Activated T-helper 2 cell treated with anti-CD3 and anti-CD28 coated beads, Interferon-gamma antibody, Interleukin-2, Interleukin-4, amounts not matched to agents 10 μg/mL and 5 μg/mL and 100 μg/mL, durations not matched to agents 14 hours and 24 hours and 36 hours (primary cell): ENCODE measurements around the gene DGKA. TPM values are rescaled to one million over a fixed set of nuclear protein-coding genes. Genes with fewer than 3 reads are reported as not detected.
A peak's percentile ranks its signal among the peaks of the same experiment; 100 is the strongest.
"Not testable (repeated sequence)": the region's sequence is repeated elsewhere in the genome, so short reads cannot be mapped to it uniquely, and the experiment has no call there.

ENCODE experiments used
- DNase-seq: peaks from one replicate; pipeline ENCODE4 v3.0.0; 2021; ENCODE audit warnings: low spot score
- H3K27ac Mint-ChIP-seq: one replicate; pipeline ENCODE4 v1.8.0; 2021; ENCODE audit warnings: mixed read lengths
- H3K27me3 Mint-ChIP-seq: one replicate; pipeline ENCODE4 v1.8.0; 2021; ENCODE audit warnings: low read depth, mixed read lengths
- H3K36me3 Mint-ChIP-seq: one replicate; pipeline ENCODE4 v1.8.0; 2021; ENCODE audit warnings: low read depth, mixed read lengths
- H3K4me1 Mint-ChIP-seq: one replicate; pipeline ENCODE4 v1.8.0; 2021; ENCODE audit warnings: low read depth, mixed read lengths
- H3K4me3 Mint-ChIP-seq: one replicate; pipeline ENCODE4 v1.8.0; 2021; ENCODE audit warnings: low read depth, mild to moderate bottlenecking, moderate library complexity, mixed read lengths
- H3K9me3 Mint-ChIP-seq: one replicate; pipeline ENCODE4 v1.8.0; 2021; ENCODE audit warnings: mixed read lengths
- intact Hi-C: fragments of 100-400 bp; cut with micrococcal nuclease; formaldehyde crosslinking; loops from one replicate; pipeline ENCODE4 v1.15.1; 2023
- total RNA-seq: library from RNA; stranded (reverse); gene quantifications from 2 replicates; pipeline ENCODE4 v1.2.3, GENCODE V29; 2022

Gene DGKA
- total RNA-seq, 1 donor from 2014 or later: 218 TPM

DNA sequence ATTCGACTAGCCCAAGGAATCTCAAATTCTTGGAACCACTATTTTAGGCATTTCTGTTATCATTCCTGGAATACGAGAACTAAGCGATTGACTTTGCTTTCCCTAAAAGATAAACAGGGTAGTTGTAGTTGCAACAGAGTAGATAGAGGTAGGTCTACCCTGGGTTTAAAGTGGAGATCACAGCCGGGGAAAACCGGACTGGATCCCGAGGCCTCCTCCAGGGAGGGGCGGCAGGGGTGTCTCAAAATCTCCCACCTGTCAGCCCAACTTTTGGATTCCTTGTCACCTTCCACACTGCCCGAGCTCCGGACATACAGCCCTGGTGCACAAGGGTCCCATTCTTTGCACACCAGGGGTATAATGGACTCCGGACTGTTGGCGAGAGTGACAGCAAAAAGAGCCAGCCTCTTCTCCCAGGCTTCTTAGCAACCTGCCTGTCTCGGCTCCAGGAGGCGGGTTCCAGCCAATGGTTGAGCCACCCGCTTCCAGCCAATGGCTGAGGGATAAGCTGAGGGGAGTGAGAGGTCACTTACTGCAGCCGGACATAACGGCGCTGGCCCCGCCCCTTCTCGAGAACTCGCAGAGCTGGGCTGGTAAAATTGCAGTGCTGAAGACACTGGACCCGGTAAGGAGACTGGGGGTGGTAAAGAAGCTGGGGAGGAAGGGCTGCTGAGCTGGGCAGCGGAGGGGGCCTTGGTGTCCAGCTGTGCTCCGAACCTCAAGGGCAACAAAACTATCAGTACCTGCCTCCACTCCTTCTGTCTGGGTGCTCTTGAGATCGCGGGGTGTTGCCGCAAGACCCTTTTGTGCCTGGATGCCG is 66.0 kb downstream of the DGKA start, which contains the start of gene SUOX:
SUOX (plus strand) TSS at position 562 of the 820 bp plus-strand sequence. CDS start 4,946 bp downstream, outside the sequence.
- Mint-ChIP-seq H3K9me3 (no peaks in the 10 kb centered on the region), H3K4me3 (peak within 1 kb of the TSS; percentile 84), H3K27ac (peak within 1 kb of the TSS; percentile 46), H3K4me1 (peaks cover 24% of the 10 kb centered on the region), H3K36me3 (peaks cover 28% of the 10 kb centered on the region), H3K27me3 (no peaks in the 10 kb centered on the region)
- peak; percentile 54 for DNase-seq
- intact Hi-C loops: loop anchor here (1.0 to 5.0 kb wide), 7 partner anchors 24 to 120 kb away; partner anchors contain the start of genes DGKA, IKZF4, PA2G4 and RPL41

DNA sequence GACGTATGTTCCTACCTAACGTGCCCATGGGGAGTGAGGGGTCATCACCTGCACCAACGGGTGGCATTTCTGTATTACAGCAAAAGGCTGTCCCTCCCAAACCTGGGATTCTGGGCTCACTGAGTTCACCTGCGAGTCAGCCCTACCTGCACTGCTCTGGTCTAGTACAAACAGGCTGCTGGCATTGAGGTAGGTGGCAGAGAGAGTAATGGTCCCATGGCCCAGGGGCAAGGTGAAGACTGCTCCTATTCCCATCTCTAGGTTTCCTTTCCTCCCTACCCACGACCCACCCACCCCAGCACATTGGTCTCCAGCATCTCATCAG is 66.5 kb downstream of the DGKA start:
- no peaks in the 10 kb centered on the region for H3K9me3 Mint-ChIP-seq
- no peaks in the 10 kb centered on the region for H3K27me3 Mint-ChIP-seq
- H3K27ac Mint-ChIP-seq: peak overlapping the region; percentile 46

DNA sequence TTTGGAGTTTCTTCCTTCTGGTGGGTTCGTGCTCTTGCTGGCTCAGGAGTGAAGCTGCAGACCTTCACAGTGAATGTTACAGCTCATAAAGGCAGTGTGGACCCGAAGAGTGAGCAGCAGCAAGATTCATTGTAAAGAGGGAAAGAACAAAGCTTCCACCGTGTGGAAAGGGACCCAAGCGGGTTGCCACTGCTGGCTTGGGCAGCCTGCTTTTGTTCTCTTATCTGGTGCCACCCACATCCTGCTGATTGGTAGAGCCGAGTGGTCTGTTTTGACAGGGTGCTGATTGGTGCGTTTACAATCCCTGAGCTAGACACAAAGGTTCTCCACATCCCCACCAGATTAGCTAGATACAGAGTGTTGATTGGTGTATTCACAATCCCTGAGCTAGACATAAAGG is 68.6 kb downstream of the DGKA start:
- Mint-ChIP-seq H3K27ac (peak overlapping the region; percentile 21), H3K36me3 (peaks cover 26% of the 10 kb centered on the region), H3K4me3 (peak overlapping the region; percentile 17), H3K4me1 (peaks cover 24% of the 10 kb centered on the region)
- not testable (repeated sequence) for H3K9me3 Mint-ChIP-seq, H3K27me3 Mint-ChIP-seq, DNase-seq
- intact Hi-C loops: loop anchor here (5.0 kb wide), 2 partner anchors 103 to 118 kb away; partner anchors contain the start of genes PA2G4, RPL41 and ZC3H10

More for the DNA sequence above, 66.5 kb downstream of the DGKA start:
- H3K4me1 Mint-ChIP-seq: peaks cover 26% of the 10 kb centered on the region
- intact Hi-C loops: loop anchor here (1.0 to 5.0 kb wide), 6 partner anchors 24 to 120 kb away; partner anchors contain the start of genes DGKA, IKZF4, PA2G4 and RPL41
- H3K36me3 Mint-ChIP-seq: peaks cover 28% of the 10 kb centered on the region
- no peak for DNase-seq
- H3K4me3 Mint-ChIP-seq: peak overlapping the region; percentile 84

DNA sequence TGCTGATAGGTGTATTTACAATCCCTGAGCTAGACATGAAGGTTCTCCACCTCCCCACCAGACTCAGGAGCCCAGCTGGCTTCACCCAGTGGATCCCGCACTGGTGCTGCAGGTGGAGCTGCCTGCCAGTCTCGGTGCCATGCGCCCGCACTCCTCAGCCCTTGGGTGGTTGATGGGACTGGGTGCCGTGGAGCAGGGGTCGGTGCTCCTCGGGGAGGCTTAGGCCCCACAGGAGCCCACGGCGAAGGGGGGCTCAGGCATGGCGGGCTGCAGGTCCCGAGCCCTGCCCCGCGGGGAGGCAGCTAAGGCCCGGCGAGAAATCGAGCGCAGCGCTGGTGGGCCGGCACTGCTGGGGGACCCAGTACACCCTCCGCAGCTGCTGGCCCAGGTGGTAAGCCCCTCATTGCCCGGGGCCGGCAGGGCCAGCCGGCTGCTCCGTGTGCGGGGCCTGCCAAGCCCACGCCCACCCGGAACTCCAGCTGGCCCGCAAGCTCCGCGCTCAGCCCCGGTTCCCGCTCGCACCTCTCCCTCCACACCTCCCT is 69.1 kb downstream of the DGKA start:
- H3K27me3 Mint-ChIP-seq, DNase-seq, H3K4me3 Mint-ChIP-seq, H3K27ac Mint-ChIP-seq, H3K9me3 Mint-ChIP-seq: not testable (repeated sequence)
- H3K36me3 Mint-ChIP-seq: peaks cover 28% of the 10 kb centered on the region
- peaks cover 24% of the 10 kb centered on the region for H3K4me1 Mint-ChIP-seq
- intact Hi-C loops: loop anchor here (5.0 kb wide), 2 partner anchors 102 to 117 kb away; partner anchors contain the start of genes PA2G4, RPL41 and ZC3H10

DNA sequence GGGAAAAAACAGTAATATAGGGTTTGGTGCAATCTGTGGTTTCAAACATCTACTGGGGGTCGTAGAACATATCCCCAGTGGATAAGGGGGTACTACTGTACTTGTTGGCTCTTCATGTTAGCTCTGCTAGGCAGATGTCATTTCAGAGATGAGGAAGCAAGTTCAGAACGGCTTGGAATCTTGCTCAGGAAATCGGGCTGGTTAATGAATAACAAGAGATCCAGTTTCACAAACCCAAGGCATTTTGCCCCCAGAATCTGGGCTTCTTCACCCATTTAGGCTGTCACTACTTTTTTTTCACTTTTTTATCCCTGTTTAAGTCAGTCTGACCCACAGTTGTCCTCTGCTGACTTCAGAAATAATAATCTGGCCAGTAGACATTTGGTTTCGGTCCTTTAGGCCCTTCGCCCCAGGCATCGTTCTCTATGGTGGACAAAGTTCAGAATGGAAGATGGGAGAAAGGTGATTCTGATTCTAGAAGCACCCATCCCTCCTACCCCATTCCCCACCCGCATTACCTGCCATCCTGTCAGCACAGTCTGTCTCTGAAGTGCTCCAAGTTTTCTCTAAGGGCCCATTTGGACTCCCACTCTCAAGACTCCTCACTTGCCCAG is 70.6 kb downstream of the DGKA start:
- intact Hi-C loops: no loop called here
- H3K9me3 Mint-ChIP-seq: no peaks in the 10 kb centered on the region
- no peak for DNase-seq
- peaks cover 35% of the 10 kb centered on the region for H3K36me3 Mint-ChIP-seq
- H3K4me3 Mint-ChIP-seq: no peak overlapping the region
- no peaks in the 10 kb centered on the region for H3K27me3 Mint-ChIP-seq
- H3K27ac Mint-ChIP-seq: no peak overlapping the region
- peaks cover 19% of the 10 kb centered on the region for H3K4me1 Mint-ChIP-seq

DNA sequence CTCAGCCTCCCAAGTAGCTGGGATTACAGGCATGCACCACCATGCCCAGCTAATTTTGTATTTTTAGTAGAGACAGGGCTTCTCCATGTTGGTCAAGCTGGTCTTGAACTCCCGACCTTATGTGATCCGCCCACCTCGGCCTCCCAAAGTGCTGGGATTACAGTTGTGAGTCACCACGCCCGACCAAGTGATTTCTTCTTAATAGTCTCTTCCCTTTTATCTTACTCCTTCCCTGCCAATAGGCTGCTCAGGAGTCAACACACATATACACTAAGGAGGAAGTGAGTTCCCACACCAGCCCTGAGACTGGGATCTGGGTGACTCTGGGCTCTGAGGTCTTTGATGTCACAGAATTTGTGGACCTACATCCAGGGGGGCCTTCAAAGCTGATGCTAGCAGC is 72.4 kb downstream of the DGKA start:
- H3K4me1 Mint-ChIP-seq: peaks cover 20% of the 10 kb centered on the region
- H3K27me3 Mint-ChIP-seq, intact Hi-C loops, H3K4me3 Mint-ChIP-seq, H3K9me3 Mint-ChIP-seq, DNase-seq, H3K27ac Mint-ChIP-seq: not testable (repeated sequence)
- peaks cover 38% of the 10 kb centered on the region for H3K36me3 Mint-ChIP-seq

Other genes starting within 250 kb of the DGKA start
- 0.94 and 1.9 TPM in 2 replicates for gene ITGA7, start 223.3 kb upstream of the DGKA start, total RNA-seq
- 72.3 and 73.9 TPM in 2 replicates for gene BLOC1S1, start 215.1 kb upstream of the DGKA start, total RNA-seq
- 6.5 and 8.1 TPM in 2 replicates for gene RDH5, start 210.8 kb upstream of the DGKA start, total RNA-seq
- gene CD63, start 202.2 kb upstream of the DGKA start, total RNA-seq: 230 and 236 TPM in 2 replicates
- gene GDF11, start 188.0 kb upstream of the DGKA start, total RNA-seq: 15.3 and 15.4 TPM in 2 replicates
- 78.3 and 82.2 TPM in 2 replicates for gene SARNP, start 113.4 kb upstream of the DGKA start, total RNA-seq
- 58.6 and 59.2 TPM in 2 replicates for gene ORMDL2, start 113.1 kb upstream of the DGKA start, total RNA-seq
- 34.8 and 35.2 TPM in 2 replicates for gene DNAJC14, start 101.6 kb upstream of the DGKA start, total RNA-seq
- gene MMP19, start 88.2 kb upstream of the DGKA start, total RNA-seq: not detected in 2 replicates
- gene PYM1, start 3.3 kb upstream of the DGKA start, total RNA-seq: 37.5 and 43.4 TPM in 2 replicates
- gene PMEL, start 34.9 kb downstream of the DGKA start, total RNA-seq: 0.32 and 0.37 TPM in 2 replicates
- gene CDK2, start 35.7 kb downstream of the DGKA start, total RNA-seq: 116 and 121 TPM in 2 replicates
- 47.9 and 51.0 TPM in 2 replicates for gene RAB5B, start 42.9 kb downstream of the DGKA start, total RNA-seq
- 19.9 and 21.2 TPM in 2 replicates for gene SUOX, start 66.1 kb downstream of the DGKA start, total RNA-seq
- gene IKZF4, start 89.9 kb downstream of the DGKA start, total RNA-seq: 34.8 and 35.5 TPM in 2 replicates
- gene RPS26, start 110.8 kb downstream of the DGKA start, total RNA-seq: 43.9 and 45.2 TPM in 2 replicates
- gene ERBB3, start 149.0 kb downstream of the DGKA start, total RNA-seq: 0.11 and 0.71 TPM in 2 replicates
- gene PA2G4, start 173.4 kb downstream of the DGKA start, total RNA-seq: 356 and 364 TPM in 2 replicates
- gene RPL41, start 185.5 kb downstream of the DGKA start, total RNA-seq: 3,925 and 4,057 TPM in 2 replicates
- gene ZC3H10, start 187.1 kb downstream of the DGKA start, total RNA-seq: 7.7 and 9.2 TPM in 2 replicates
- 154 TPM in 2 replicates for gene ESYT1, start 197.1 kb downstream of the DGKA start, total RNA-seq
- 89.7 and 94.3 TPM in 2 replicates for gene MYL6B, start 221.4 kb downstream of the DGKA start, total RNA-seq
- gene MYL6, start 227.2 kb downstream of the DGKA start, total RNA-seq: 1,051 and 1,067 TPM in 2 replicates